ENCODE data around the gene FOXN3. TPM values are rescaled to one million over a fixed set of nuclear protein-coding genes. Genes with fewer than 3 reads are reported as not detected.

FOXN3 gene
- total and polyA plus RNA-seq, 2 donors (not counting 3 experiments of a cell fraction or from before 2014, with no cell fraction given) = 16.9 to 41.8 TPM

DNA sequence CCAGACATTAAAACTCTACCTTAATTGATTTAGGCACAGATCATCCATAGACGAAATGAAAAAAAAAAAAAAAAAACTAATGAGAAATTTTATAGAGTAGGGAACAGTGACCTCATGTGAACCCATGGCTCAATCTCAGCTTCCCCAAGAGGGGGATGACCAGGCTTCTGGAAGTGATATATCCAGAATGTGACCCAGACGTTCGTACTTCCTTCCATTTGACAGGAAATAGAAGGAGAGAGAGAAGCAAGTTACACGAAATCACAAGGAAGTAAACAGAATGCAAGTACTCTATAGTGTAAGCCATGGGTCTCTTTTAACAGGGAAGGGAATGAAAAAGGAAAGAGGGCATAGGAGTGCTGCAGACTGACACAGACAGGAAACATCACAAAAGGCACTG is 10.1 kb downstream of the FOXN3 start:
- peaks cover 2% of the 10 kb centered on the region for H3K79me2 ChIP-seq (ENCODE audit: control insufficient read depth, insufficient read depth, low read length)
- no peak overlapping the region for H3K9ac ChIP-seq (replicated peaks; ENCODE audit: extremely low read depth, insufficient read depth, low read length)
- dilution Hi-C loops (cut with MboI; ENCODE audit: extremely low pct_ligation_motif_present, low sequenced_read_pairs) (no loop called here), intact Hi-C loops (cut with micrococcal nuclease) (no loop called here)
- no peak overlapping the region for H2AFZ ChIP-seq (ENCODE audit: low read depth, low read length)
- peak overlapping the region; percentile 10 for H3K4me2 ChIP-seq (ENCODE audit: insufficient read depth, low read length)
- H3K4me3 ChIP-seq (replicated peaks in 1 of 3; ENCODE audit: insufficient read depth in 1 of 3, low read depth in 1 of 3, low read length in 3 of 3) = no peak overlapping the region
- H3K9me3 ChIP-seq (replicated peaks; ENCODE audit: control insufficient read depth, insufficient read depth, low read length) = no peaks in the 10 kb centered on the region
- H3K27me3 ChIP-seq (ENCODE audit: control insufficient read depth in 2 of 2, insufficient read depth in 2 of 2, low read length in 2 of 2) = no peaks in the 10 kb centered on the region
- TF ChIP-seq POLR2AphosphoS5 (IDR thresholded peaks at IDR 0.05; ENCODE audit: insufficient read depth, low read depth, low read length) = no peak
- TF ChIP-seq FOS (IDR thresholded peaks at IDR 0.05; ENCODE audit: borderline replicate concordance, insufficient read depth, low read length) = no peak
- TF ChIP-seq, protein P1, sequence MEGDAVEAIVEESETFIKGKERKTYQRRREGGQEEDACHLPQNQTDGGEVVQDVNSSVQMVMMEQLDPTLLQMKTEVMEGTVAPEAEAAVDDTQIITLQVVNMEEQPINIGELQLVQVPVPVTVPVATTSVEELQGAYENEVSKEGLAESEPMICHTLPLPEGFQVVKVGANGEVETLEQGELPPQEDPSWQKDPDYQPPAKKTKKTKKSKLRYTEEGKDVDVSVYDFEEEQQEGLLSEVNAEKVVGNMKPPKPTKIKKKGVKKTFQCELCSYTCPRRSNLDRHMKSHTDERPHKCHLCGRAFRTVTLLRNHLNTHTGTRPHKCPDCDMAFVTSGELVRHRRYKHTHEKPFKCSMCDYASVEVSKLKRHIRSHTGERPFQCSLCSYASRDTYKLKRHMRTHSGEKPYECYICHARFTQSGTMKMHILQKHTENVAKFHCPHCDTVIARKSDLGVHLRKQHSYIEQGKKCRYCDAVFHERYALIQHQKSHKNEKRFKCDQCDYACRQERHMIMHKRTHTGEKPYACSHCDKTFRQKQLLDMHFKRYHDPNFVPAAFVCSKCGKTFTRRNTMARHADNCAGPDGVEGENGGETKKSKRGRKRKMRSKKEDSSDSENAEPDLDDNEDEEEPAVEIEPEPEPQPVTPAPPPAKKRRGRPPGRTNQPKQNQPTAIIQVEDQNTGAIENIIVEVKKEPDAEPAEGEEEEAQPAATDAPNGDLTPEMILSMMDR (IDR thresholded peaks at IDR 0.05; ENCODE audit: extremely low read depth in 1 of 2, insufficient read depth in 1 of 2, low read depth in 1 of 2, low read length in 2 of 2) = no peak
- TF ChIP-seq, protein P2, sequence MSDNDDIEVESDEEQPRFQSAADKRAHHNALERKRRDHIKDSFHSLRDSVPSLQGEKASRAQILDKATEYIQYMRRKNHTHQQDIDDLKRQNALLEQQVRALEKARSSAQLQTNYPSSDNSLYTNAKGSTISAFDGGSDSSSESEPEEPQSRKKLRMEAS (IDR thresholded peaks at IDR 0.05; ENCODE audit: insufficient read depth, insufficient read length) = no peak
- no peak for TF ChIP-seq EZH2 (IDR thresholded peaks at IDR 0.05; ENCODE audit: borderline replicate concordance, low read depth, low read length, severe bottlenecking)
- TF ChIP-seq POLR2A (IDR thresholded peaks at IDR 0.05; ENCODE audit: low read depth, low read length) = no peak
- no peak for TF ChIP-seq JUN (IDR thresholded peaks at IDR 0.05; ENCODE audit: borderline replicate concordance, insufficient read depth, insufficient read length, low read depth)
- no peak for TF ChIP-seq MYC (IDR thresholded peaks at IDR 0.05; ENCODE audit: low read depth, low read length)
- peaks cover 10% of the 10 kb centered on the region for H3K4me1 ChIP-seq (ENCODE audit: control insufficient read depth, extremely low read depth, insufficient read depth, low read length)
- no peaks in the 10 kb centered on the region for H4K20me1 ChIP-seq (replicated peaks; ENCODE audit: control insufficient read depth, extremely low read depth, insufficient read depth, low read length)
- no peaks in the 10 kb centered on the region for H3K9me1 ChIP-seq (replicated peaks; ENCODE audit: control insufficient read depth, extremely low read depth, insufficient read depth, low read length)
- peak; percentile 30 for DNase-seq (ENCODE audit: low read depth, low spot score)
- FAIRE-seq = peak; percentile 77
- ChIA-PET POLR2A (no interaction called here), CTCF (interaction anchor here (0.7 to 0.9 kb wide), 3 partner anchors 23 to 251 kb away, joined by 3 read pairs; no protein-coding TSS in a partner anchor)
- BruUV-seq (replicated peaks) = no TSS peak
- peak overlapping the region; percentile 33 for H3K27ac ChIP-seq (ENCODE audit: insufficient read depth, low read depth, low read length)
- H3K36me3 ChIP-seq (ENCODE audit: control insufficient read depth in 2 of 2, extremely low read depth in 1 of 2, insufficient read depth in 2 of 2, low read length in 2 of 2) = peaks cover 2 to 3% of the 10 kb centered on the region in 2 experiments
